Caco-2 (cell line): ENCODE measurements around the gene CXCR5. TPM values are rescaled to one million over a fixed set of nuclear protein-coding genes. Genes with fewer than 3 reads are reported as not detected.

Experiments used
- BruUV-seq: library from RNA; stranded (reverse); fragments of 400-500 nt; replicated peaks from 2 replicates; lab custom pipeline; 2021; lab: Mats Ljungman, UMichigan
- CTCF ChIA-PET: fragments of 300-600 bp; sonication (Branson Sonifier 250); formaldehyde crosslinking; loops from one replicate; lab custom pipeline; 2022; ENCODE audit warnings: antibody characterized with exemption; lab: Charles Lee
- POLR2A ChIA-PET: fragments of 300-600 bp; sonication (Branson Sonifier 250); formaldehyde crosslinking; loops from one replicate; lab custom pipeline; 2022; ENCODE audit warnings: antibody characterized with exemption; lab: Charles Lee
- DNase-seq, 2 experiments: peaks; one replicate each; pipeline versions ENCODE4 v3.0.0 to v3.0.0-alpha.2; 2020 to 2022
- H3K27me3 ChIP-seq: replicated peaks from 2 replicates; pipeline ENCODE4 v1.6.0; 2011; ENCODE audit warnings: low read length; ENCODE audit not compliant: control insufficient read depth, insufficient read depth
- H3K36me3 ChIP-seq: 2 replicates; pipeline ENCODE4 v1.5.1; 2011; ENCODE audit warnings: low read length; ENCODE audit not compliant: control insufficient read depth, insufficient read depth
- H3K4me1 ChIP-seq: fragments of 250-450 bp; sonication (Bioruptor Pico); 2 replicates; pipeline ENCODE4 v1.5.1; 2020; ENCODE audit warnings: mild to moderate bottlenecking
- H3K4me3 ChIP-seq: 2 replicates; pipeline ENCODE4 v1.5.1; 2011; ENCODE audit warnings: low read depth, mild to moderate bottlenecking, control low read depth, low read length
- H3K9me3 ChIP-seq: fragments of 250-450 bp; sonication (Bioruptor Pico); 2 replicates; pipeline ENCODE4 v1.5.1; 2020; ENCODE audit warnings: mild to moderate bottlenecking, moderate library complexity
- H3K27ac Mint-ChIP-seq: one replicate; pipeline ENCODE4 v1.8.0; 2022; ENCODE audit warnings: mixed read lengths; ENCODE audit not compliant: unreplicated experiment
- H3K27me3 Mint-ChIP-seq: one replicate; pipeline ENCODE4 v1.8.0; 2022; ENCODE audit warnings: mixed read lengths; ENCODE audit not compliant: insufficient read depth, unreplicated experiment
- H3K36me3 Mint-ChIP-seq: one replicate; pipeline ENCODE4 v1.8.0; 2022; ENCODE audit warnings: mild to moderate bottlenecking, mixed read lengths; ENCODE audit not compliant: insufficient read depth, unreplicated experiment
- H3K4me1 Mint-ChIP-seq: one replicate; pipeline ENCODE4 v1.8.0; 2022; ENCODE audit warnings: low read depth, mixed read lengths; ENCODE audit not compliant: unreplicated experiment
- H3K4me3 Mint-ChIP-seq: one replicate; pipeline ENCODE4 v1.8.0; 2022; ENCODE audit warnings: mild to moderate bottlenecking, moderate library complexity, mixed read lengths; ENCODE audit not compliant: unreplicated experiment
- H3K9me3 Mint-ChIP-seq: one replicate; pipeline ENCODE4 v1.8.0; 2022; ENCODE audit warnings: mixed read lengths; ENCODE audit not compliant: unreplicated experiment
- intact Hi-C: fragments of 100-400 bp; cut with micrococcal nuclease; formaldehyde crosslinking; loops from one replicate; pipeline ENCODE4 v1.10.0; 2022; ENCODE audit not compliant: unreplicated experiment
- total RNA-seq: library from RNA; stranded (reverse); gene quantifications from 2 replicates; pipeline ENCODE4 v1.2.3, GENCODE V29; 2022
- TF ChIP-seq, protein P1 (sequence below), 2 experiments: fragments of 200-600 bp in 1 of 2; IDR thresholded peaks; 1 replicate in 1 of 2; 2 replicates in 1 of 2; pipeline versions ENCODE4 v1.5.1 to v1.8.0; 2011 to 2022; ENCODE audit warnings: antibody characterized with exemption in 1 of 2, control low read depth in 1 of 2, inconsistent platforms in 1 of 2, low read depth in 1 of 2, low read length in 1 of 2, mild to moderate bottlenecking in 1 of 2, moderate library complexity in 1 of 2; ENCODE audit not compliant: insufficient read depth in 1 of 2, severe bottlenecking in 1 of 2, unreplicated experiment in 1 of 2

The CXCR5 gene
- total RNA-seq, 1 experiment from 2014 or later = not detected

DNA sequence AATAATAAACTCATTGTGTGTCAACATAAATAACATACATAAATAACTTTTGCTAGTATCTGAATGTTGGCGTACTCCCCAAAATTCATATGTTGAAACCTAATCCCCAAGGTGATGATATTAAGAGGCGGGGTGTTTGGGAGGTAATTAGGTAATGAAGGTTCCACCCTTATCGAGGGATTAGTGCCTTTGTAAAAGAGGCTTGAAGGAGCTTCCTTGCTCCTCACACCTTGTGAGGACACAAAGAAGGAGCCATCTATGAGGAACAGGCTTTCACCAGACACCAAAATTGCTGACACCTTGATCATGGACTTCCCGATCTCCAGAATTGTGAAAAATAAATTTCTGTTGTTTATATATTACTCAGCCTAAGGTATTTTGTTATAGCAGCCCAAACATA lies 33.9 kb upstream of the CXCR5 start:
- Mint-ChIP-seq H3K9me3 (no peaks in the 10 kb centered on the region), H3K4me3 (no peak overlapping the region), H3K27me3 (no peaks in the 10 kb centered on the region), H3K36me3 (peaks cover 5% of the 10 kb centered on the region), H3K4me1 (peaks cover 17% of the 10 kb centered on the region), H3K27ac (no peak overlapping the region)
- intact Hi-C loops = no loop called here
- ChIA-PET POLR2A (no interaction called here), CTCF (no interaction called here)
- no peak for DNase-seq
- no peaks in the 10 kb centered on the region for H3K9me3 ChIP-seq
- TF ChIP-seq, protein P1, sequence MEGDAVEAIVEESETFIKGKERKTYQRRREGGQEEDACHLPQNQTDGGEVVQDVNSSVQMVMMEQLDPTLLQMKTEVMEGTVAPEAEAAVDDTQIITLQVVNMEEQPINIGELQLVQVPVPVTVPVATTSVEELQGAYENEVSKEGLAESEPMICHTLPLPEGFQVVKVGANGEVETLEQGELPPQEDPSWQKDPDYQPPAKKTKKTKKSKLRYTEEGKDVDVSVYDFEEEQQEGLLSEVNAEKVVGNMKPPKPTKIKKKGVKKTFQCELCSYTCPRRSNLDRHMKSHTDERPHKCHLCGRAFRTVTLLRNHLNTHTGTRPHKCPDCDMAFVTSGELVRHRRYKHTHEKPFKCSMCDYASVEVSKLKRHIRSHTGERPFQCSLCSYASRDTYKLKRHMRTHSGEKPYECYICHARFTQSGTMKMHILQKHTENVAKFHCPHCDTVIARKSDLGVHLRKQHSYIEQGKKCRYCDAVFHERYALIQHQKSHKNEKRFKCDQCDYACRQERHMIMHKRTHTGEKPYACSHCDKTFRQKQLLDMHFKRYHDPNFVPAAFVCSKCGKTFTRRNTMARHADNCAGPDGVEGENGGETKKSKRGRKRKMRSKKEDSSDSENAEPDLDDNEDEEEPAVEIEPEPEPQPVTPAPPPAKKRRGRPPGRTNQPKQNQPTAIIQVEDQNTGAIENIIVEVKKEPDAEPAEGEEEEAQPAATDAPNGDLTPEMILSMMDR (IDR thresholded peaks at IDR 0.05; ENCODE audit: insufficient read depth in 1 of 2, low read depth in 1 of 2, low read length in 1 of 2, severe bottlenecking in 1 of 2, unreplicated experiment in 1 of 2) = no peak
- H3K4me3 ChIP-seq = no peak overlapping the region
- H3K27me3 ChIP-seq = no peaks in the 10 kb centered on the region
- H3K36me3 ChIP-seq = no peaks in the 10 kb centered on the region
- no TSS peak for BruUV-seq
- peaks cover 16% of the 10 kb centered on the region for H3K4me1 ChIP-seq

DNA sequence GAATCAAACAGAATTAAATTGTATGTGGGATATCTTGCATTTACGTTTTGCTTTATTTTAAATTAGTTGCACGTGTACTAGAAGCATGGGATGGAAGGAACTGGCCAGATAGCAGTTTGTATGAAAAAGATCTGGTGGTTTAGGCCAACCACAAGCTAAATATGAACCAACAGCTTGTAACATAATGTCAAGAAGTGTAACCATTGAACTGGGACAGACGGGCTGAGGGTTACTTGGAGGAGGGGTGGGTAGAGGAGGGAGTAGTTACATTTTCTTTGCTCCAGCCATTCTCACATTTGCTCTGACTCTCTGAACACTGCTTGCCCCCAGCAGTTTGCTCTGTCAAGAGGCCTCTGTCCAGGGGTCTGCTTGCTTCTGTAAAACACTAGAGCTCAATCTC lies 31.7 kb upstream of the CXCR5 start:
- Mint-ChIP-seq H3K27me3 (no peaks in the 10 kb centered on the region), H3K4me3 (no peak overlapping the region), H3K36me3 (peaks cover 5% of the 10 kb centered on the region), H3K4me1 (no peaks in the 10 kb centered on the region), H3K27ac (no peak overlapping the region), H3K9me3 (no peaks in the 10 kb centered on the region)
- CTCF ChIA-PET = interaction anchor here (0.8 kb wide), 1 partner anchor 218 kb away, joined by 3 read pairs; no protein-coding TSS in a partner anchor
- no peak for DNase-seq
- no TSS peak for BruUV-seq
- H3K36me3 ChIP-seq = no peaks in the 10 kb centered on the region
- no peak overlapping the region for H3K4me3 ChIP-seq
- H3K9me3 ChIP-seq = no peaks in the 10 kb centered on the region
- TF ChIP-seq, protein P1 (IDR thresholded peaks at IDR 0.05; ENCODE audit: insufficient read depth in 1 of 2, low read depth in 1 of 2, low read length in 1 of 2, severe bottlenecking in 1 of 2, unreplicated experiment in 1 of 2) = no peak
- POLR2A ChIA-PET = no interaction called here
- no peaks in the 10 kb centered on the region; the same call in 1 of the 2 replicates for H3K4me1 ChIP-seq
- intact Hi-C loops = no loop called here
- no peaks in the 10 kb centered on the region for H3K27me3 ChIP-seq

DNA sequence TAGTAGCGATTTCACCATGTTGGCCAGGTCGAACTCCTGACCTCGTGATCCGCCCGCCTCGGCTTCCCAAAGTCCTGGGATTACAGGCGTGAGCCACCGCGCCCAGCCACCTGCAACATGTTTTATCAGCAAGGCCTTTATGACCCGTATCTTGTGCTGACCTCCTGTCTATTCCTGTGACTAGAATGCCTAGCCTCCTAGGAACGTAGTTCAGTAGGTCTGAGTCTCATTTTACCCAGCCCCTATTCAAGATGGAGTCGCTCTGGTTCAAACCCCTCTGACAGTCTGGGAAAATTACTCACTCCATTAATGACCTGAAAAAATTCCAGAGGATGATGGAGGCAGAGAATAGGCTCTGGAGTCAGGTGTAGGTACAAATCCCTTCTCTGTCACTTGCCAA lies 30.0 kb upstream of the CXCR5 start:
- H3K27me3 Mint-ChIP-seq = no peaks in the 10 kb centered on the region
- ChIA-PET POLR2A (no interaction called here), CTCF (no interaction called here)
- Histone ChIP-seq H3K4me3 (no peak overlapping the region), H3K36me3 (no peaks in the 10 kb centered on the region), H3K27me3 (no peaks in the 10 kb centered on the region), H3K9me3 (no peaks in the 10 kb centered on the region), H3K4me1 (no peaks in the 10 kb centered on the region)
- TF ChIP-seq, protein P1 (IDR thresholded peaks at IDR 0.05; ENCODE audit: insufficient read depth in 1 of 2, low read depth in 1 of 2, low read length in 1 of 2, severe bottlenecking in 1 of 2, unreplicated experiment in 1 of 2) = no peak
- H3K4me1 Mint-ChIP-seq = no peaks in the 10 kb centered on the region
- H3K9me3 Mint-ChIP-seq = no peaks in the 10 kb centered on the region
- BruUV-seq = no TSS peak
- intact Hi-C loops = no loop called here
- no peak overlapping the region for H3K4me3 Mint-ChIP-seq
- no peak overlapping the region for H3K27ac Mint-ChIP-seq
- H3K36me3 Mint-ChIP-seq = no peaks in the 10 kb centered on the region
- no peak for DNase-seq
